DMS153 (cell line): Measurements from ENCODE around the gene ICAM5.
A peak's percentile ranks its signal among the peaks of the same experiment; 100 is the strongest.

Experiments used
- DNase-seq: peaks from one replicate; lab custom pipeline; 2025; lab: John Stamatoyannopoulos, UW

Gene ICAM5

GRCh38 chr19:10292206-10292788, 2.5 kb downstream of the ICAM5 start:
- peak; percentile 45 for DNase-seq

GRCh38 chr19:10292789-10293636, 3.3 kb downstream of the ICAM5 start:
- no peak for DNase-seq

DNA sequence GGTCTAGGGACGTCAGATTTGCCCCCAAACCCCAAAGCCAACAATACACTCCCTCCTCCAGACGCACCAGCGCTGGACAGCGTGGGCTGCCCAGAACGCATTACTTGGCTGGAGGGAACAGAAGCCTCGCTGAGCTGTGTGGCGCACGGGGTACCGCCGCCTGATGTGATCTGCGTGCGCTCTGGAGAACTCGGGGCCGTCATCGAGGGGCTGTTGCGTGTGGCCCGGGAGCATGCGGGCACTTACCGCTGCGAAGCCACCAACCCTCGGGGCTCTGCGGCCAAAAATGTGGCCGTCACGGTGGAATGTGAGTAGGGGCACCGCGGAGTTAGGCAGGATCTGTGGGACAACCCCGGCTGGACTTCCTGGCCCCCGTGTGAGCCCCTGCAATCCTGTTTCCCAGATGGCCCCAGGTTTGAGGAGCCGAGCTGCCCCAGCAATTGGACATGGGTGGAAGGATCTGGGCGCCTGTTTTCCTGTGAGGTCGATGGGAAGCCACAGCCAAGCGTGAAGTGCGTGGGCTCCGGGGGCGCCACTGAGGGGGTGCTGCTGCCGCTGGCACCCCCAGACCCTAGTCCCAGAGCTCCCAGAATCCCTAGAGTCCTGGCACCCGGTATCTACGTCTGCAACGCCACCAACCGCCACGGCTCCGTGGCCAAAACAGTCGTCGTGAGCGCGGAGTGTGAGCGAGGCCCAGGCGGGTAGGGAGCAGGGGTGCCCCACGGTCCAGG, 4.0 kb downstream of the ICAM5 start:
- no peak for DNase-seq

- DNase-seq: no peak
Measured at GRCh38 chr19:10294368-10294697, 4.6 kb downstream of the ICAM5 start.

- DNase-seq: no peak
Measured at GRCh38 chr19:10295305-10295846, 5.6 kb downstream of the ICAM5 start.

GRCh38 chr19:10295847-10296591, 6.3 kb downstream of the ICAM5 start:
- no peak for DNase-seq

GRCh38 chr19:10299545-10300458, 10.1 kb downstream of the ICAM5 start:
- DNase-seq: no peak

- no peak for DNase-seq
Measured at GRCh38 chr19:10305139-10305806, 15.5 kb downstream of the ICAM5 start.

DNA sequence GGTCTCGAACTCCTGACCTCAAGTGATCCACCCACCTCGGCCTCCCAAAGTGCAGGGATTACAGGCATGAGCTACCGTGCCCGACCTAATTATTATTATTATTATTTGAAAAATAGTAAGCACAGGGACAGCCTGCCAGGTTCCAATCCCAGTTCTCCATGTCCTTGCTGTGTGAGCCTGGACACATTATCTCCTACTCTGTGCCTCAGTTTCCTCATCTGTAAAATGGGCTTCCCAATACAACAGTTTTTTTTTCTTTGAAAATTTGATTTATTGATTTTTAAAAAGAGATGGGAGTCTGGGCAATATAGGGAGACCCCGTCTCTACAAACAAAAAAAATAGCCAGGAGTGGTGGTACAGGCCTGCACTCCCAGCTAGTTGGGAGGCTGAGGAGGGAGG, 16.6 kb downstream of the ICAM5 start:
- no peak for DNase-seq

GRCh38 chr19:10309423-10309822, 19.7 kb downstream of the ICAM5 start, which contains the start of gene ZGLP1:
TSS of gene ZGLP1 (minus strand) at chr19:10309815.
- no peak for DNase-seq

- DNase-seq: peak; percentile 75
Measured at GRCh38 chr19:10315335-10316214, 25.8 kb downstream of the ICAM5 start, which contains the start of gene FDX2. TSS of gene FDX2 (minus strand) at chr19:10316015. CDS start at chr19:10315996, 19 bp downstream.

GRCh38 chr19:10316229-10317044, 26.7 kb downstream of the ICAM5 start:
- no peak for DNase-seq

GRCh38 chr19:10317045-10317856, 27.5 kb downstream of the ICAM5 start:
- DNase-seq: no peak

DNA sequence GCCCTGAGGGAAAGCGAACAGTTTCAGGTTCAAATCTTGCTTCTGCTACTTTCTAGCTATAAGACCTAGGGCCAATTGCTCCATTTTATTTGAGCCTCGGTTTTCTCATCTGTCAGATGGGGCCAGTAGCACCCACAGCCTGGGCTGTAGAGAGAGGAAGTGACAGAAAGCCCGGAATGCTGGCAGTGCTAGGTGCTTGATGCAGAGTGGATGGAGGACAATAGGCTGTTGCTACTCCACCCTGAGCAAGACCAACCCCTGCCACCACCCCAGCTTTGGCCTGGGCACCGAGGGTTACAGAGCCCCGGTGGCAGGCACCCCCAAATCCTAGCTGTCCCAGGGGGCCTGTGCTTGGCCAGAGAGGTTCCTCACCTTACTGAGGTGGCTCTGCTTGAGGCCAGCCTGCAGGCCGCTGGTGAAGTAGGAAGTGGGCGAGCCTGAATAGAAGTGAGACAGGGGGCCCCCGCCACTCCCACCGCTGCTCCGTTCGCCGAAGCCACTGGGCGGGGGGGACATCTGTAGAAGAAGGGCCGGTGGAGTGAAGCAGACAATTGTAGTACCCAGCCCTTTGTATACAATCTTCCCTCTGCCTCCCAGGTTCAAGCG, 28.2 kb downstream of the ICAM5 start:
- no peak for DNase-seq

DNA sequence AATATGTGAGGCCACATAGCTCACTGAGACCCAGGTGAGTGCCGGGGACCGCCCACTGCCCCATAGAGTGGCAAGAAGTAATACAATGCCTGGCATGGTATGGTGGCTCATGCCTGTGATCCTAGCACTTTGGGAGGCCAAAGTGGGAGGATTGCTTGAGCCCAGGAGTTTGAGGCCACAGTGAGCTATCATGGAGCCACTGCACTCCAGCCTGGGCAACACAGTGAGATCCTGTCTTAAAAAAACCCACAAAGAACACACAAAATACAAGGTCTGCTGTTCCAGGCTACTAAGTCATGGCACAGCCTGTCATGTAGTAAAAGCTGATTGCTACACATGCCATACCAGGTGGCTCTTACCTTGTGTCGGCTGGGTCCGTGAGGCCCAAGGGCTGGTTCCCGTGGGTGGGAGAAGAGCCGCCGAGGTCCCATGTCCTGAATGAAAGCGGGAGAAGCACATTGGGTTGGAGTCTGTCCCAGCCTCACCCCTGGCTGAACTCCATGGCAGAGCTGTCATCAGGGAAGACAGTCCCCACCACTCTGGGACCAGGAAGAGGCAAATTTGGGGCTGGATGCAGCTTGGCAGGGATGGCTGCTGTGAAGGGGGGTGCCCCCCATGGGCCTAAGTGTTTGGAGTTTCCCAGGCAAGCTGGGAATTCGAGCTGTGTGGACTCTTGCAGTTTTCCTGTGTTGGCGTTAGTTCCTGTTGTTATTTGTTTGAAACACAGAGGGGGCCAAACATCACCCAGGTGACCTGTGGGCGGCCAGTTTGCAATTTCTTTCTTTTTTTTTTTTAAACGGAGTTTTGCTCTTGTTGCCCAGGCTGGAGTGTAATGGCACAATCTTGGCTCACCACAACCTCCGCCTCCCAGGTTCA, 29.3 kb downstream of the ICAM5 start:
- DNase-seq: no peak
